NB4 (cell line): ENCODE results near the gene SMOC2.

Experiments used
- MYC ChIP-seq: IDR thresholded peaks from 2 replicates; pipeline ENCODE4 v1.6.1; 2011; ENCODE audit warnings: low read depth, low read length
- POLR2A ChIP-seq: IDR thresholded peaks from 2 replicates; pipeline ENCODE4 v1.6.1; 2011; ENCODE audit warnings: mild to moderate bottlenecking; ENCODE audit not compliant: insufficient read length; ENCODE audit errors: extremely low read depth
- TF ChIP-seq, protein P1 (sequence below): IDR thresholded peaks from one replicate; pipeline ENCODE4 v1.5.1; 2012; ENCODE audit warnings: low read depth, low read length

DNA sequence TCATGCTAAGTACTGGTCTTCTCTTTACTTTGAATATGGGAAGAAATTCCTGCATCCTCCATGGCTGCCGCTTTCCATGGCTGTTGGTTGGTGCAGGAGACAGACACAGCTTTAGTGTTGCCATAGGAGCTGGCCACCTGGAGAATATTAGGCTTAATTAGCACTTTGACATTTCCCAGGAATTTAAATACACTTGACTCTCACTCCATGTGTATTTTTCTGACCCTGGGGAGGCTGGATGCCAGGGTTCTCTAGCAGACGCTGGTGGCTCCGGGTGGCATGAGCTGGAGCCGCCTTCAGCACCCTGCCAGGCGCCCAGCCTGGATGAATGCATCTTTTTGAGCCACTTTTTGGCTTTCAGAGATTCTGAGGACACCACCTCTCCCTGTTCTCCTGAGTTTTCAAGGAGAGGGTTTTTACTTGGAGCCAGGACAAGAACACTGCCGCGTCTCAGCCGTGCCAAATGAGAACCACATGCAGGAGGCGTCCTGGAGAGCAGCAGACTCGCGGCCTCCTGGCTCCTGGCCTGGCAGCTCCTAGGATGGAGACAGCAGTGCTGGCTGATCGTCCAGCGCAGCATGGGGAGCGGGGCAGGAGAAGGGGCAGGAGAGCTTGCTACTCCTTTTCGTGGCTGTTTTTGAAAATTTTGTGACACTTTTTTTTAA lies 258.8 kb downstream of the SMOC2 start:
- TF ChIP-seq MYC (no peak), POLR2A (no peak)
- TF ChIP-seq, protein P1, sequence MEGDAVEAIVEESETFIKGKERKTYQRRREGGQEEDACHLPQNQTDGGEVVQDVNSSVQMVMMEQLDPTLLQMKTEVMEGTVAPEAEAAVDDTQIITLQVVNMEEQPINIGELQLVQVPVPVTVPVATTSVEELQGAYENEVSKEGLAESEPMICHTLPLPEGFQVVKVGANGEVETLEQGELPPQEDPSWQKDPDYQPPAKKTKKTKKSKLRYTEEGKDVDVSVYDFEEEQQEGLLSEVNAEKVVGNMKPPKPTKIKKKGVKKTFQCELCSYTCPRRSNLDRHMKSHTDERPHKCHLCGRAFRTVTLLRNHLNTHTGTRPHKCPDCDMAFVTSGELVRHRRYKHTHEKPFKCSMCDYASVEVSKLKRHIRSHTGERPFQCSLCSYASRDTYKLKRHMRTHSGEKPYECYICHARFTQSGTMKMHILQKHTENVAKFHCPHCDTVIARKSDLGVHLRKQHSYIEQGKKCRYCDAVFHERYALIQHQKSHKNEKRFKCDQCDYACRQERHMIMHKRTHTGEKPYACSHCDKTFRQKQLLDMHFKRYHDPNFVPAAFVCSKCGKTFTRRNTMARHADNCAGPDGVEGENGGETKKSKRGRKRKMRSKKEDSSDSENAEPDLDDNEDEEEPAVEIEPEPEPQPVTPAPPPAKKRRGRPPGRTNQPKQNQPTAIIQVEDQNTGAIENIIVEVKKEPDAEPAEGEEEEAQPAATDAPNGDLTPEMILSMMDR: no peak
